IMR-90 (cell line): Measurements from ENCODE around the gene LGI2. TPM values are rescaled to one million over a fixed set of nuclear protein-coding genes. Genes with fewer than 3 reads are reported as not detected.

Experiments used
- ATAC-seq: fragments of 200-7000 bp; cut with Tn5 transposase; 2 replicates; pipeline ENCODE4 v1.9.1; 2020; ENCODE audit warnings: low read depth, mild to moderate bottlenecking, moderate library complexity
- BruUV-seq: library from RNA; stranded (reverse); fragments of 400-500 nt; replicated peaks from 2 replicates; lab custom pipeline; 2021; lab: Mats Ljungman, UMichigan
- CTCF ChIA-PET: fragments of 300-600 bp; formaldehyde crosslinking; extraction: SDS; loops from one replicate; lab custom pipeline; 2021; ENCODE audit warnings: antibody characterized with exemption; lab: Yijun Ruan, JAX
- POLR2A ChIA-PET: fragments of 300-600 bp; sonication (Branson Sonifier 250); formaldehyde crosslinking; loops from one replicate; lab custom pipeline; 2022; ENCODE audit warnings: antibody characterized with exemption; ENCODE audit not compliant: unreplicated experiment; lab: Charles Lee
- DNase-seq: peaks from one replicate; pipeline ENCODE4 v3.0.0; 2013
- H2AFZ ChIP-seq: replicated peaks from 2 replicates; pipeline ENCODE3; 2013; ENCODE audit warnings: low read length, mild to moderate bottlenecking; ENCODE audit not compliant: poor library complexity
- H2AK5ac ChIP-seq: 2 replicates; pipeline ENCODE4 v1.6.1; 2013; ENCODE audit warnings: low read depth, low read length, inconsistent platforms
- H2AK9ac ChIP-seq: replicated peaks from 2 replicates; pipeline ENCODE3; 2013; ENCODE audit warnings: mild to moderate bottlenecking, low read depth, low read length, moderate library complexity; ENCODE audit not compliant: poor library complexity
- H2BK120ac ChIP-seq: 2 replicates; pipeline ENCODE4 v1.6.1; 2013; ENCODE audit warnings: low read depth, low read length, inconsistent platforms
- H2BK15ac ChIP-seq: 3 replicates; pipeline ENCODE4 v1.6.1; 2013; ENCODE audit warnings: low read depth, low read length, inconsistent platforms
- H2BK20ac ChIP-seq: 2 replicates; pipeline ENCODE4 v1.6.1; 2013; ENCODE audit warnings: low read depth, mild to moderate bottlenecking, inconsistent platforms, low read length, moderate library complexity
- H2BK5ac ChIP-seq: 2 replicates; pipeline ENCODE4 v1.6.1; 2013; ENCODE audit warnings: mild to moderate bottlenecking, low read depth, low read length, inconsistent platforms; ENCODE audit not compliant: poor library complexity, severe bottlenecking
- H3K14ac ChIP-seq: replicated peaks from 2 replicates; pipeline ENCODE4 v1.6.1; 2013; ENCODE audit warnings: low read depth, low read length, inconsistent platforms
- H3K18ac ChIP-seq: 2 replicates; pipeline ENCODE4 v1.6.1; 2013; ENCODE audit warnings: low read depth, low read length, control low read depth
- H3K23ac ChIP-seq: 2 replicates; pipeline ENCODE4 v1.6.1; 2013; ENCODE audit warnings: low read depth, low read length, inconsistent platforms
- H3K27ac ChIP-seq: 2 replicates; pipeline ENCODE4 v1.5.1; 2013; ENCODE audit warnings: mild to moderate bottlenecking, control low read depth, low read length; ENCODE audit not compliant: insufficient read depth
- H3K27me3 ChIP-seq: 2 replicates; pipeline ENCODE4 v1.6.1; 2013; ENCODE audit warnings: low read length; ENCODE audit not compliant: control insufficient read depth, insufficient read depth
- H3K36me3 ChIP-seq: 2 replicates; pipeline ENCODE4 v1.6.1; 2013; ENCODE audit warnings: low read length, mixed read lengths; ENCODE audit not compliant: control insufficient read depth, insufficient read depth
- H3K4ac ChIP-seq: 2 replicates; pipeline ENCODE4 v1.6.1; 2013; ENCODE audit warnings: low read depth, low read length, inconsistent platforms
- H3K4me1 ChIP-seq: 2 replicates; pipeline ENCODE4 v1.6.1; 2013; ENCODE audit warnings: low read length, mixed read lengths; ENCODE audit not compliant: control insufficient read depth, insufficient read depth
- H3K4me2 ChIP-seq: 2 replicates; pipeline ENCODE4 v1.6.1; 2013; ENCODE audit warnings: low read depth, mild to moderate bottlenecking, control low read depth, low read length, moderate library complexity
- H3K4me3 ChIP-seq: 2 replicates; pipeline ENCODE4 v1.5.1; 2013; ENCODE audit warnings: low read depth, mild to moderate bottlenecking, control low read depth, low read length, moderate library complexity; ENCODE audit not compliant: insufficient read depth
- H3K56ac ChIP-seq: 2 replicates; pipeline ENCODE4 v1.6.1; 2013; ENCODE audit warnings: low read length, inconsistent platforms; ENCODE audit not compliant: insufficient read depth; ENCODE audit errors: extremely low read depth
- H3K79me1 ChIP-seq, 2 experiments: 2 replicates each; pipeline ENCODE4 v1.6.1; 2013; ENCODE audit warnings: low read length in 2 of 2, inconsistent platforms in 1 of 2, low read depth in 1 of 2
- H3K9ac ChIP-seq: 2 replicates; pipeline ENCODE4 v1.6.1; 2013; ENCODE audit warnings: low read depth, low read length, control low read depth
- H3K9me1 ChIP-seq: 2 replicates; pipeline ENCODE4 v1.6.1; 2013; ENCODE audit warnings: low read length, inconsistent platforms; ENCODE audit not compliant: insufficient read depth
- H3K9me3 ChIP-seq: 2 replicates; pipeline ENCODE4 v1.6.1; 2013; ENCODE audit warnings: low read length; ENCODE audit not compliant: control insufficient read depth, insufficient read depth
- H4K20me1 ChIP-seq: 2 replicates; pipeline ENCODE4 v1.6.1; 2013; ENCODE audit warnings: low read length, inconsistent platforms; ENCODE audit not compliant: insufficient read depth
- H4K5ac ChIP-seq: 2 replicates; pipeline ENCODE4 v1.6.1; 2013; ENCODE audit warnings: mild to moderate bottlenecking, low read depth, low read length, control low read depth
- H4K8ac ChIP-seq, 2 experiments: 2 replicates each; pipeline ENCODE4 v1.6.1; 2013; ENCODE audit warnings: low read depth in 2 of 2, low read length in 2 of 2, control low read depth in 1 of 2, inconsistent platforms in 1 of 2
- H4K91ac ChIP-seq: 2 replicates; pipeline ENCODE4 v1.6.1; 2013; ENCODE audit warnings: low read depth, low read length, inconsistent platforms; ENCODE audit not compliant: insufficient read depth
- FOS ChIP-seq: fragments of 150-350 bp; IDR thresholded peaks from 2 replicates; pipeline ENCODE4 v1.6.1; 2016; ENCODE audit warnings: low read depth, low read length
- MAZ ChIP-seq: IDR thresholded peaks from 2 replicates; pipeline ENCODE4 v1.6.1; 2012; ENCODE audit warnings: low read depth, mild to moderate bottlenecking, low read length, improper control_type of control experiment, moderate library complexity, borderline replicate concordance
- whole genome bisulfite sequencing, 2 experiments: methylation state at CpG; one replicate each; pipeline versions ENCODE4 v1.1.5 to v1.1.7; 2013; ENCODE audit warnings: missing lambda C conversion rate in 2 of 2; ENCODE audit not compliant: insufficient read length in 1 of 2; ENCODE audit errors: extremely low coverage in 2 of 2; 5-methylcytosine and 5-hydroxymethylcytosine counted together
- dilution Hi-C: fragments of 300-500 bp; cut with HindIII; formaldehyde crosslinking; loops from one replicate; pipeline ENCODE4 v1.14.3; 2018; ENCODE audit warnings: low sequenced_read_pairs; ENCODE audit not compliant: unreplicated experiment
- in situ Hi-C: fragments of 300-500 bp; cut with MboI; formaldehyde crosslinking; loops from 3 replicates; pipeline ENCODE4 v1.14.3; 2019; ENCODE audit warnings: low sequenced_read_pairs, inconsistent platforms, mixed read lengths
- intact Hi-C: fragments of 100-400 bp; cut with micrococcal nuclease; formaldehyde crosslinking; loops from 2 replicates; pipeline ENCODE4 v1.10.0; 2022
- polyA plus RNA-seq, 3 experiments: library from polyadenylated mRNA; depleted of rRNA; stranded (reverse); fragments of >200 nt; gene quantifications; 2 replicates each; pipeline ENCODE4 v1.2.3, GENCODE V29; 2012; ENCODE audit warnings: low replicate concordance in 1 of 3
- total RNA-seq: library from RNA; depleted of rRNA; stranded (reverse); fragments of >200 nt; gene quantifications from 2 replicates; pipeline ENCODE4 v1.2.3, GENCODE V29; 2012

Gene LGI2
- total and polyA plus RNA-seq, 2 of the 4 experiments (the other 2 are of a cell fraction) = not detected

DNA sequence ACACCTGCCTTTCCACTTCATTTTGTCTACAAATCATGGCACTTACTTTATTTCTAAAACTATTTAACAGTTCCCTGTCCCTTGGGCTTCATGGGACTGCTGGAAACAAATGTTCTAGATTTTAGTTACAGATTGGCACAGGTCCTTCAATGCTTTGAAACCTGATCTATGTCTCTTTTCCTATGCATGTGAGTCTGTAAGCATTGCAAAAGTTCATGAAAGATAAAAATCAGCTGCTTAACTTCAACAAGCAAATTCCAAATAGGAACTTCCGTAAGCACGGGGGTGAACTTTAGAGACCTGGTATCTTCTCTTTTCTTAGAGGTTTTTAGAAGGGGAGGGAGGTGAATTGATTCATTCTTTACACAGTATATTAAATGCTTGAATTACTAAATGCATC, 9.5 kb downstream of the LGI2 start:
- no peak overlapping the region for H3K18ac ChIP-seq
- ATAC-seq = no peak
- H3K56ac ChIP-seq = no peak overlapping the region
- no peak overlapping the region for H2BK20ac ChIP-seq
- no peak overlapping the region for H3K4me2 ChIP-seq
- no peak overlapping the region for H2AK9ac ChIP-seq
- H2BK15ac ChIP-seq = no peak overlapping the region
- no peak overlapping the region for H3K27ac ChIP-seq
- H2AK5ac ChIP-seq = no peak overlapping the region
- ChIA-PET POLR2A (no interaction called here), CTCF (no interaction called here)
- H3K9me1 ChIP-seq = no peaks in the 10 kb centered on the region
- dilution Hi-C loops = no loop called here
- no peaks in the 10 kb centered on the region for H3K79me1 ChIP-seq
- H3K14ac ChIP-seq = no peak overlapping the region
- no peak overlapping the region for H4K8ac ChIP-seq
- in situ Hi-C loops = no loop called here
- H3K9me3 ChIP-seq = peaks cover 2% of the 10 kb centered on the region; the same call in 1 of the 2 replicates
- H3K36me3 ChIP-seq = no peaks in the 10 kb centered on the region
- peaks cover 15% of the 10 kb centered on the region for H3K27me3 ChIP-seq
- H2AFZ ChIP-seq = no peak overlapping the region
- H4K5ac ChIP-seq = no peak overlapping the region
- no peak overlapping the region for H2BK120ac ChIP-seq
- H3K4me3 ChIP-seq = no peak overlapping the region
- no peak overlapping the region for H3K4ac ChIP-seq
- TF ChIP-seq FOS = no peak
- TF ChIP-seq MAZ = no peak
- intact Hi-C loops = no loop called here
- H2BK5ac ChIP-seq = no peak overlapping the region
- DNase-seq = no peak
- no TSS peak for BruUV-seq
- no CpG with 5 or more reads among the region's 2 CpGs for WGBS, 2 experiments
- H4K91ac ChIP-seq = no peak overlapping the region
- no peaks in the 10 kb centered on the region for H4K20me1 ChIP-seq
- no peak overlapping the region for H3K23ac ChIP-seq
- H3K4me1 ChIP-seq = no peaks in the 10 kb centered on the region
- no peak overlapping the region for H3K9ac ChIP-seq
